Right atrium auricular region (tissue), 2 donors: ENCODE results near the gene ZCRB1. TPM values are rescaled to one million over a fixed set of nuclear protein-coding genes. Genes with fewer than 3 reads are reported as not detected.

Experiments used
- DNase-seq: peaks from one replicate; pipeline ENCODE4 v3.0.0-alpha.2; 2019; ENCODE audit warnings: low spot score
- H3K27ac ChIP-seq, 2 donors: fragments of 200-600 bp; sonication (generic); 1 replicate in 1 of 2; 2 replicates in 1 of 2; pipeline ENCODE4 v1.5.1; 2016 to 2019
- H3K27me3 ChIP-seq, 2 donors: fragments of 200-600 bp; sonication (generic); one replicate each; pipeline versions ENCODE4 v1.5.1 to v1.6.0; 2017 to 2019
- H3K36me3 ChIP-seq: fragments of 200-600 bp; sonication (generic); one replicate; pipeline ENCODE4 v1.5.1; 2016
- H3K4me1 ChIP-seq, 2 donors: fragments of 200-600 bp; sonication (generic); one replicate each; pipeline versions ENCODE4 v1.5.1 to v1.6.0; 2017 to 2019
- H3K4me3 ChIP-seq, 2 donors: fragments of 200-600 bp; sonication (generic); 1 replicate in 1 of 2; 2 replicates in 1 of 2; pipeline ENCODE4 v1.5.1; 2017 to 2019; ENCODE audit warnings: mild to moderate bottlenecking in 1 of 2, moderate library complexity in 1 of 2
- H3K9me3 ChIP-seq, 2 donors: fragments of 200-600 bp; sonication (generic); one replicate each; pipeline ENCODE4 v1.5.1; 2019
- CTCF ChIP-seq, 2 donors: fragments of 200-600 bp; sonication (generic); IDR thresholded peaks; one replicate each; pipeline ENCODE4 v1.5.1; 2019; ENCODE audit warnings: antibody characterized with exemption in 2 of 2
- total RNA-seq, 2 donors: library from RNA; depleted of rRNA; stranded (reverse); fragments of >200 nt; gene quantifications; one replicate each; pipeline ENCODE4 v1.1.0, GENCODE V29; 2016

ZCRB1 gene
- total RNA-seq, 2 donors from 2014 or later = 22.7 to 50.2 TPM

GRCh38 chr12:42281844-42282243, 44.0 kb downstream of the ZCRB1 start:
- H3K9me3 ChIP-seq = no peaks in the 10 kb centered on the region
- TF ChIP-seq CTCF (IDR thresholded peaks at IDR 0.05) = no peak

GRCh38 chr12:42281278-42281677, 44.6 kb downstream of the ZCRB1 start:
- no peaks in the 10 kb centered on the region for H3K4me1 ChIP-seq
- H3K36me3 ChIP-seq = no peaks in the 10 kb centered on the region
- no peak for TF ChIP-seq CTCF (IDR thresholded peaks at IDR 0.05)

More at GRCh38 chr12:42281844-42282243, 44.0 kb downstream of the ZCRB1 start:
- Histone ChIP-seq H3K27ac (no peak overlapping the region), H3K36me3 (no peaks in the 10 kb centered on the region), H3K27me3 (no peaks in the 10 kb centered on the region), H3K4me1 (no peaks in the 10 kb centered on the region), H3K4me3 (no peak overlapping the region)
- DNase-seq = no peak

GRCh38 chr12:42278128-42278510, 47.8 kb downstream of the ZCRB1 start:
- Histone ChIP-seq H3K27me3 (no peaks in the 10 kb centered on the region), H3K9me3 (no peaks in the 10 kb centered on the region), H3K27ac (no peak overlapping the region), H3K36me3 (no peaks in the 10 kb centered on the region), H3K4me3 (no peak overlapping the region), H3K4me1 (no peaks in the 10 kb centered on the region)
- TF ChIP-seq CTCF (IDR thresholded peaks at IDR 0.05) = no peak
- no peak for DNase-seq

More at GRCh38 chr12:42281278-42281677, 44.6 kb downstream of the ZCRB1 start:
- no peak for DNase-seq
- Histone ChIP-seq H3K4me3 (no peak overlapping the region), H3K9me3 (no peaks in the 10 kb centered on the region), H3K27me3 (no peaks in the 10 kb centered on the region), H3K27ac (no peak overlapping the region)

GRCh38 chr12:42277396-42278127, 48.3 kb downstream of the ZCRB1 start:
- no peaks in the 10 kb centered on the region for H3K9me3 ChIP-seq
- no peak for TF ChIP-seq CTCF (IDR thresholded peaks at IDR 0.05)
- no peaks in the 10 kb centered on the region for H3K27me3 ChIP-seq
- no peak for DNase-seq
- no peak overlapping the region for H3K4me3 ChIP-seq
- no peak overlapping the region for H3K27ac ChIP-seq
- no peaks in the 10 kb centered on the region for H3K36me3 ChIP-seq
- no peaks in the 10 kb centered on the region for H3K4me1 ChIP-seq

- H3K27ac ChIP-seq = no peak overlapping the region
- TF ChIP-seq CTCF (IDR thresholded peaks at IDR 0.05) = no peak
- DNase-seq = no peak
- H3K27me3 ChIP-seq = no peaks in the 10 kb centered on the region
- no peaks in the 10 kb centered on the region for H3K9me3 ChIP-seq
- H3K4me1 ChIP-seq = no peaks in the 10 kb centered on the region
- H3K36me3 ChIP-seq = no peaks in the 10 kb centered on the region
- no peak overlapping the region for H3K4me3 ChIP-seq
Measured at GRCh38 chr12:42275499-42275898, 50.4 kb downstream of the ZCRB1 start.

- no peak for DNase-seq
- no peak overlapping the region for H3K4me3 ChIP-seq
- H3K27me3 ChIP-seq = no peaks in the 10 kb centered on the region
- no peak overlapping the region for H3K27ac ChIP-seq
- H3K4me1 ChIP-seq = no peaks in the 10 kb centered on the region
- no peaks in the 10 kb centered on the region for H3K9me3 ChIP-seq
- no peak for TF ChIP-seq CTCF (IDR thresholded peaks at IDR 0.05)
- no peaks in the 10 kb centered on the region for H3K36me3 ChIP-seq
Measured at GRCh38 chr12:42273706-42274105, 52.2 kb downstream of the ZCRB1 start.
